ENCODE results near the gene SNX30. TPM values are rescaled to one million over a fixed set of nuclear protein-coding genes. Genes with fewer than 3 reads are reported as not detected.

The SNX30 gene
- total RNA-seq, 1 donor from 2014 or later, result 18.2 TPM

- peaks cover 8% of the 10 kb centered on the region for H3K9me3 Mint-ChIP-seq (ENCODE audit: unreplicated experiment)
- H3K4me3 Mint-ChIP-seq (ENCODE audit: unreplicated experiment), result no peak overlapping the region
- TF ChIP-seq CTCF (IDR thresholded peaks at IDR 0.05), result no peak
- no peak for DNase-seq (ENCODE audit: extremely low spot score, unreplicated experiment)
- H3K27ac Mint-ChIP-seq (ENCODE audit: unreplicated experiment), result no peak overlapping the region
- peaks cover 4% of the 10 kb centered on the region for H3K4me1 Mint-ChIP-seq (ENCODE audit: unreplicated experiment)
- H3K27me3 Mint-ChIP-seq (ENCODE audit: unreplicated experiment), result no peaks in the 10 kb centered on the region
- H3K36me3 Mint-ChIP-seq (ENCODE audit: unreplicated experiment), result peaks cover 13% of the 10 kb centered on the region
Measured at GRCh38 chr9:112764344-112764743, 13.8 kb downstream of the SNX30 start.

- DNase-seq (ENCODE audit: extremely low spot score, unreplicated experiment), result no peak
- peaks cover 4% of the 10 kb centered on the region for H3K4me1 Mint-ChIP-seq (ENCODE audit: unreplicated experiment)
- peaks cover 18% of the 10 kb centered on the region for H3K36me3 Mint-ChIP-seq (ENCODE audit: unreplicated experiment)
- H3K4me3 Mint-ChIP-seq (ENCODE audit: unreplicated experiment), result no peak overlapping the region
- peaks cover 8% of the 10 kb centered on the region for H3K9me3 Mint-ChIP-seq (ENCODE audit: unreplicated experiment)
- no peaks in the 10 kb centered on the region for H3K27me3 Mint-ChIP-seq (ENCODE audit: unreplicated experiment)
- H3K27ac Mint-ChIP-seq (ENCODE audit: unreplicated experiment), result no peak overlapping the region
- TF ChIP-seq CTCF (IDR thresholded peaks at IDR 0.05), result no peak
Measured at GRCh38 chr9:112764837-112765236, 14.3 kb downstream of the SNX30 start.

- peaks cover 8% of the 10 kb centered on the region for H3K9me3 Mint-ChIP-seq (ENCODE audit: unreplicated experiment)
- no peak for DNase-seq (ENCODE audit: extremely low spot score, unreplicated experiment)
- H3K27ac Mint-ChIP-seq (ENCODE audit: unreplicated experiment), result no peak overlapping the region
- no peak for TF ChIP-seq CTCF (IDR thresholded peaks at IDR 0.05)
- H3K4me1 Mint-ChIP-seq (ENCODE audit: unreplicated experiment), result peaks cover 4% of the 10 kb centered on the region
- peaks cover 18% of the 10 kb centered on the region for H3K36me3 Mint-ChIP-seq (ENCODE audit: unreplicated experiment)
- H3K27me3 Mint-ChIP-seq (ENCODE audit: unreplicated experiment), result no peaks in the 10 kb centered on the region
- no peak overlapping the region for H3K4me3 Mint-ChIP-seq (ENCODE audit: unreplicated experiment)
Measured at GRCh38 chr9:112765281-112765680, 14.7 kb downstream of the SNX30 start.

- H3K27me3 Mint-ChIP-seq (ENCODE audit: unreplicated experiment), result no peaks in the 10 kb centered on the region
- peaks cover 17% of the 10 kb centered on the region for H3K36me3 Mint-ChIP-seq (ENCODE audit: unreplicated experiment)
- no peak for TF ChIP-seq CTCF (IDR thresholded peaks at IDR 0.05)
Measured at GRCh38 chr9:112771359-112772214, 21.0 kb downstream of the SNX30 start.

GRCh38 chr9:112772215-112772509 lies 21.6 kb downstream of the SNX30 start:
- Mint-ChIP-seq H3K27ac (ENCODE audit: unreplicated experiment) (no peak overlapping the region), H3K27me3 (ENCODE audit: unreplicated experiment) (no peaks in the 10 kb centered on the region), H3K4me3 (ENCODE audit: unreplicated experiment) (no peak overlapping the region), H3K4me1 (ENCODE audit: unreplicated experiment) (peaks cover 8% of the 10 kb centered on the region), H3K9me3 (ENCODE audit: unreplicated experiment) (no peaks in the 10 kb centered on the region), H3K36me3 (ENCODE audit: unreplicated experiment) (peaks cover 15% of the 10 kb centered on the region)
- no peak for DNase-seq (ENCODE audit: extremely low spot score, unreplicated experiment)
- no peak for TF ChIP-seq CTCF (IDR thresholded peaks at IDR 0.05)

More at GRCh38 chr9:112771359-112772214, 21.0 kb downstream of the SNX30 start:
- no peak for DNase-seq (ENCODE audit: extremely low spot score, unreplicated experiment)
- Mint-ChIP-seq H3K4me1 (ENCODE audit: unreplicated experiment) (peaks cover 8% of the 10 kb centered on the region), H3K4me3 (ENCODE audit: unreplicated experiment) (no peak overlapping the region), H3K27ac (ENCODE audit: unreplicated experiment) (no peak overlapping the region), H3K9me3 (ENCODE audit: unreplicated experiment) (peaks cover 2% of the 10 kb centered on the region)
